GM18867 (cell line): ENCODE data around the gene KLHL40.

ENCODE experiments used
- ATAC-seq: cut with Tn5 transposase; IDR thresholded peaks from one replicate; pipeline ENCODE4 v1.9.1; 2021; ENCODE audit warnings: mild to moderate bottlenecking, moderate library complexity; ENCODE audit not compliant: unreplicated experiment

The KLHL40 gene

DNA sequence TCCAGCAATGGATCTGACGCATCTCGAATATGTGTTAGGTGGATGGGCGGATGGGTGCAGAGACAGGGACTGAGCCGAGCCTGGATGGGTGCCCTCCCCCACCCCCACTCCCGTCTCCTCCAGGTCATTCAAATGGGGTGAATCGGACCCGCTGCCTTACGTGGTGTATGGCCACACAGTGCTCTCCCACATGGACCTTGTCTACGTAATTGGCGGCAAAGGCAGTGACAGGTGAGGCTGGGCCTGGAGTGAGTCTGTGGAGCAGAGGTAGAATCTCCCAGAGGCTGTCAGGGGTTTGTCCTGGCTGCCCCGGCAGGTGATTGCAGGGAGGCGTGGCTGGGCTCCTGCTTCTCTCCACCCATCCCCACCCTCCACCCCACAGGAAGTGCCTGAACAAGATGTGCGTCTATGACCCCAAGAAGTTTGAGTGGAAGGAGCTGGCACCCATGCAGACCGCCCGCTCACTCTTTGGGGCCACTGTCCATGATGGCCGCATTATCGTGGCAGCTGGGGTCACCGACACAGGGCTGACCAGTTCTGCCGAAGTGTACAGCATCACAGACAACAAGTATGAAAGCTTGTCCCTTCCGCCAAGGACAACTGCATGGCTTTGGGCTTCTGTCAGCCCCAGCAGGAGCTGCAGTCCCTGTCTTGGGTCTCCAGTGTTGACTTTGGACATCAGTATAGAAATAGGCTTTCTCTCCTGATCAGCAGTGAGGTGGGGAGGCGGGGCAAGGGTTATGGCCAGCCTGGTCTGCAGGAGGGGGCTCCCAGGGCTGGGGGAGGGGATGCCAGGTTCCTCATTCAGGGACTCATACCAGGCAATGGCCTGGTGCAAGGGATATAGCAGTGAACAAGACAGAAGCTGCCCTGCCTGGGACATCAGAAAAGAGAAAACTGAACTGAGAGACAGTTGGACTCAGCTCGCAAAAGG lies 3.4 kb downstream of the KLHL40 start:
- no peak for ATAC-seq

DNA sequence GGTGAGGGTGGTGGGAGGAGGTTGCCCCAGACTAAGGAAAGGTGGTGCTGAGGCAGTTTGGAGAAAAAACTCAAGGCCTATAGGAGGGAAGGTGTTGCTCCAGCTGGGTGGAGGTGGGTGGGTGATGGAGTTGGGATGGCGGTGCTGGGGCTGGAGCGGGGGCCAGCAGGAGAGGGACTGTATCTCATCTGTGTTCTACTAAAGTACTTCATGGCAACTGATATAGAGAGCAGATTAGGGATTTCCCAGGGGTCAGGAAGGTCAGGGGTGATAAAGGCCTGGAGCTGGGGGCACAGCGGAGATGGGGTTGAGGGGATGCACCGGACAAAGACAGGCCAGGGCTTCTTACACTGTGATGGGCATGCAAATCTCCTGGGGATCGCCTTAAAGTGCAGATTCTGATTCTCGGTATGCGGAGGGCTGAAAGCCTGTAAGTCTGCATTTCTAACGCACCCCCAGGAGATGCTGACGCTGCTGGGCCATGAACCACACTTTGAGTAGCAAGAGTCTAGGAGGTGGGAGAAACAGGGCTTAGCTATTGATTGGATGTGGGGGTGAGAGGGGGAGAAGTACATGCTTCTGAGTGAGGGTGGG lies 4.2 kb downstream of the KLHL40 start:
- ATAC-seq, result no peak

DNA sequence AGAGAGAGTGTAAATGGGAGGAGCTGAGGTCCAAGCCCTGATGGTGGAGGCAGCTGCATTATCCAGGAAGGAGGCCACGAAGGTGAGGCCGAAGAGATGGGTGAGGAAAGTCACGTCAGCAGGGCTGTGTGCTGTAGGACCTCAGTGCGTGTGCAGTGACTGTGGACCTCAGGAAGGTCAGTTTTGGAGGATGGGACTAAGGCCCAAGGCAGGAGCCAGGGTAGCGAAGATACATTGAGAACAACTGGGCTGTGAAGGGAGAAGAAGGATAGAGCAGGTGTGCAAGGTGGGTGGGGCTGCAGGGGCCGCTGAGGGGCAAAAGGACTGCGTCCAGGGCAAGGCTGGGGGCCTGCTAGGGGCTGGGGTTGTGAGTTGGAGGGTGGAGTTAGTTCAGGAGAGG lies 4.9 kb downstream of the KLHL40 start:
- ATAC-seq, result no peak

DNA sequence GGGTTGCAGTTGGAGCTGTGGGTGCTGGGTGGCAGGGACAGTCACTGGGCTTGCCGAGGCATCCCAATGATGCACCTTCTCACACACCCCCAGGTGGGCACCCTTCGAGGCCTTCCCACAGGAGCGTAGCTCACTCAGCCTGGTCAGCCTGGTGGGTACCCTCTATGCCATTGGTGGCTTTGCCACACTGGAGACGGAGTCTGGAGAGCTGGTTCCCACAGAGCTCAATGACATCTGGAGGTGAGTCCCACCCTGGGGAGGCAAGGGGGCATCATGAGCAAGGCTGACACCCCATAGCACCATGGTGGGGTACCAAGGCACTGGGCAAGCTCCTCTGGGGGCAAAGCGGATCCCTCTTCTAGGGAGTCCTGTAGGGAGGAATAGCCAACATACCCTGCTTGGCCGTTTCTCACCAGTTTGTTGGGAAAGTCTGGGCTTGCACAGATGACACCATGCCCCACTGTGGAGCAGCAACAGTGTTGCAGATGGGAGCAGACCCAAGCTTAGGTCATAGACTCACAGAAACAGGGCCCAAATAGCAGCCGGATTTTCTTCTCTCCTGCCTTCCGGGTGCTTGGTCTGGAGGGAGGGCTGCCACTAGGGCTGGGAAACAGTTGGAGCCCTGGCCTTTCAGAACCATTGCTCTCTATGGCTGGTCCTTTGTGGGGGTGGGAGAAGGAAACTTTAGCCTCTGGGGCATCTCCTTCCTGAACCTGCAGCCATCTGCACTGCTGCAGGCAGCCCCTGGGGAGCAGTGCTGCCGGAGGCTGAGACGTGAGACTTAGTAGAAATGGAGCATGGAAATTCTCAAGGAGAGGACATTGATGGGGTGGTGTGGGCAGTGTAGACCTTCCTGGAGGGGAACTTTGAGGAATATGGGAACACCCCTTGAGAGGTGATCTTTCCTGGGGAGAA lies 5.7 kb downstream of the KLHL40 start:
- ATAC-seq, result no peak

DNA sequence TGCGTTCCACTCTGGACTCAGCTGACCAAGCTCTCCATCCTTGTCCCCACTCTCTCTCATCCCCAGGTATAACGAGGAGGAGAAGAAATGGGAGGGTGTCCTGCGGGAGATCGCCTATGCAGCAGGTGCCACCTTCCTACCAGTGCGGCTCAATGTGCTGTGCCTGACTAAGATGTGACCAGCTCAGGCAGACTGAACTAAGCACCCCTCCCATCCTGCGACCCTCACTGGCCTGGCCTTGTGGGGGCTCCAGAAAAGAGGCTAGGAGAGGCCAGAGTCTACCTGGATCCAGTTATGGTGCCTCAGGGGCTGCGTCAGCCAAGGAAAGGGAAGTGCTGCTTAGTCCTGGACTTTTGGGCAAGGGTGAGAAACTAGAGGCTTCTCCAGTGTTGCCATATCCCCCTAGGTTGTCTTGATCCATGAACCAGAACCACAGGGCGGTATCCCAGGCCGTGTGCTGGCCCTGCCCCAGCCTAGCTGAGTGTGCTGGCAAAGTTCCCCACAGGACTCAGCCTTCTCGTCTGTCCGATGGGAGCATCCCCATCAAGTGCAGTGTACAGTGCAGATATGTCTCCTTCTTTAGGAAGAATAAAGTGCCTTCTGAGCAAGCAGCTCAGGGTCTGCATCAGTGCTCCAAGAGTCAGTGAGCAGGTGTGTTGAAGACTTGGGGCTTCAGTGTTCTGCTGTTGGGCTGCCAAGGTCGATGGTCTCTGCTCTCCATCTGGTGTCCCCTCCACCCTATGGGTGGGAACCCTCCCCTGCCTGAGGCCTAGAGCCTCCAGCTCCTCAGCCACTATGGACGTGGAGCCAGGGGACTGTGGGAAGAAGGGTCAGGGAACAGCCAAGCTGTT lies 6.7 kb downstream of the KLHL40 start:
- ATAC-seq, result no peak

DNA sequence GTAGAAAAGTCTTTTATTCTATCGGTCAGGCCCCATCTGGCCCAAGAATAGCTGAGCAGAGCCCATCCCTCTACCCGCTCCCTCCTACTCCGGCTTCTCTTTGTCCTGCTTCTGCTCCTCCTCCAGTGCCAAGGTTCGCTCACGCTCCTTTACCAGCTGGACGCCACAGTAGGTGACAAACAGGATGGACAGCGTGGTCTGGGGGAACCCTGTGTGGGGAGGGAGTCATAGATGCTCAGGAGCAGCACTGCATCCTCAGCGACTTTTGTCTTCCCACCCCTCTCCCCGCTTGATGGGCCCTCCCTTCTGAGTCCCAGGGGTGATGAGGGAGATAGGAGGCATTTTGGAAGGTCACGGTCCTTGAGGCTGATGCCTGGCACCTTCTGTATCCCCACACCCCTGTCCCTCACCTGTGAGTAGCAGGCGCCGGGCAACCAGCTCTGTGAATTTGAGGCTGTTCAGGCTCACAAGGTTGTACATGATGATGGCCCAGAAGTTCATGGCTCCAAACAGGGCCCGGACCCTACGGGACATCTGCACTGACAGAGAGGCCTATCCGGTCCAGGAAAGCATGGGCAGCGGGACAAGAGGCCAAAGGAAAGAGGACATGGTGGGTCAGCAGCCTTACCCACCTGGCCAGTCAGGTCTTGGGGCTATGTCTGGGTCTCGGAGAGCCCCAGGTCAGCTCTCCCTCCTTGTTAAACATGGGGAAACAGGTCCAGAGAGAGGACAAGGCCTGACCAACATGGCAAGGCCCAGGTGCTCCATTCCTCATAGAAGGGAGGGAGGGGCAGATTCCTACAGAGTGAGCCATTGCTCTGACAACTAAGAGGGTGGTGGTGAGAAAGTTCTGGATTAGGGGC lies 7.6 kb downstream of the KLHL40 start:
- ATAC-seq, result no peak

DNA sequence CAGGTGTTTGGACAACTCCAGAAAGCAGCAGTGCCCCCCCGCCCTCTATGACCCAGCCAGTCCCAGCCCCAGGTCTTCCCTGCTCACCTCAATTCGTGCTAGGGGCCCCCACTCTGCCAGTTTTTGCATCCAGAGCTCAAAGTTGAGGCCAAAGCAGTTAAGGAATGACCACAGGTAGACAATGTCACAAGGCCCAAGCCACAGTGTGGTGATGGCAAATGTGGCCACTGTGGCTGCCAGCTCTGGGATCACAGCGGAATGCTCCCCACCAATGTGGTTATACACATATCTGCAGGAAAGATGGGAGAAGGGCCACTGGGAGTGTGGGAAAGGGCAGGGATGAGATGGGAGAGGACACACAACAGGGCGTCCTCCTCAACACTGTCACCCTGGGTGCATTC lies 8.2 kb downstream of the KLHL40 start:
- no peak for ATAC-seq

DNA sequence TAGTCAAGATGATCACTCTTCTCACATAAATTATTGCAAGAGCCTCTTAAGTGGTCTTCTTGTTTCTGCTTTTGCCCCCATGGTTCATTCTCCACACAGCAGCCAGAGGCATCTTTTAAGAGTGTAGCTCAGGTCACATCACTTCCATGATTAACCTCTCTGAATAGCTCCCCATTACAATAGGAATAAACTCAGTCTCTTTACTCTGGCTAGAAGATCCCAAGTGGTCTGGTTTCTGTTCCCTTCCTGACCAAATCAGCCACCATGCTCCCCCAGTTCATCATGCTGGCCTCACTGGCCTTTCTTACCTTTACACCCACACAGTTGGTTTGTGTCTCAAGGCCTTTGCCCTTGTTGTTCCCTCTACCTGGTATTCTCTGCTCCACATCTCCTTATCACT lies 9.0 kb downstream of the KLHL40 start:
- ATAC-seq, result no peak

DNA sequence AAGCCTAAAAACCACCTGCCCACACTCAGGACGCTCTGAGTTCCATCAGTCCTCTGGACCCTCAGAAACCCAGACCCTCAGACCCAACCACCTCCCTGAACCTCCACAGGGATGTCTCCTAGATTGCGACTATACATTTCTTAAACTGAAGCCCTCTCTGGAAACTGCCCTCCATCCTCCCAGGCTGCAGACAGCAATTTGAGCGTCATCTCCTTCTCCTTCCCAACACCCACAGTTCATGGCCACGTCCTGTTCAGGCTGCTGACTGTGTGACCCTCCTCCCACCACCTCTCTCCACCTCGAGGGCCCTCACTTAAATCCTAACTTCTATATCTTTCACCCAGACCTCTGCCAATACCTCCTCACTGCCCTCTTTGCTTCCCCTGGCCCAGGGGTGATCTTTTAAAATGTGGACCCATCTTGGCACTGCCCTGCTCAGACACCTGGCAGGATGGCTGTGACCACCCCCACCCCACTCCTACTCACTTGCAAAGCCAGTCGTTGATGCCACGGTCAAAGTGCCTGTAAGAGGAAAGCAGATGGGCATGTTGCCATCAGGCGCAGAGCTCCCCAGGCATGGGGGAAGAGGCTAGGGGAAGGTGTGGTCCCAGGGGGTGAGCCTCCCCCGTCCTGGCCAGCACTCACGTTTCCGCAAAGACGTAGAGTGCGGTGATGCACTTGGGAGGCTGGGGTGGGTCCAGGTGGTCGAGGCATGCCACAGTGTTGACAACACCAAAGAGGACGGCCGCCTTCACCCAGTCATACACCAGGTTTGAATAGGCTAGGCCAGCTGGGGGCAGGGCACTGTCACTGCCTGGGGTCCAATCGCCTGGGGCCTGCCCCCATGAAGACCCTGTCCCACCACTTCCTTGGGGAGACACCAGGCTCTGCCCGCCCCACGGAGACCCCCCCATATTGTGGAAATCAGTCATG lies 11.3 kb downstream of the KLHL40 start:
- no peak for ATAC-seq

DNA sequence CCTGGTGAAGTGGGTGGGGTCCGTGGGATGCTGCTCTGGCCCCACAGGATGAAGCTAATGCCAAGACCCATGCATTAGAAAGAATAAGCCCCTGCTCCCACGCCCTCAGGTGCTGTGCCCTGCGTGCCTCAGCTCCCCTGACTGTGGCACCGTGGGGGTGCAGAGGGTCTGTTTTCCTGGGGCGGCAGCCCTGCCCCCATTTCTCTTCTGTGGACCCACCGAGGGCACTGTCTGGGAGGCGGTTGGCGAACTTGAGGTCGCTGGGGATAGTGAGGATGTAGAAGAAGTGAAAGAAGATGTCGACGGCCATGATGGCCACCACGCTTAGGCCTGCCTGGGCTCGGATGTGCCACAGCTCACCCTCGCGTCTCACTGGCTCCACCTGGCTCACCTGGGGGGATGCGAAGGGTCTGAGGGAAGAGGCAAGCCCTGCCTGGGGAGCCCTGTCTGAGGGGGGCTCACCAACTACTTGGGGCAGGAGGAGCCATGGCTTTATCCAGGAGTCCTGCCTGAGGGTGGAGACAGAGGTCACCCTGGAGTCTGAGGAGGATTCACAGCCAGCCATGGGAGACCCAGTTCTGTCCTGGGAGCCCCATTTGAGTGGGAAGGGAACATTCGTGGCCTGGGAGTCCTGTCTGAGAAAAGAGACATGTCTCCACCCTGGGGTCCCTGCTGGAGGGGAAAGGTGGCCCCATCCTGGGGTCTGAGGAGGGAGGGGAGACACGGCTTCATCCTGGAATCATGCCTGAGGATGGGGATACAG lies 12.1 kb downstream of the KLHL40 start:
- no peak for ATAC-seq

DNA sequence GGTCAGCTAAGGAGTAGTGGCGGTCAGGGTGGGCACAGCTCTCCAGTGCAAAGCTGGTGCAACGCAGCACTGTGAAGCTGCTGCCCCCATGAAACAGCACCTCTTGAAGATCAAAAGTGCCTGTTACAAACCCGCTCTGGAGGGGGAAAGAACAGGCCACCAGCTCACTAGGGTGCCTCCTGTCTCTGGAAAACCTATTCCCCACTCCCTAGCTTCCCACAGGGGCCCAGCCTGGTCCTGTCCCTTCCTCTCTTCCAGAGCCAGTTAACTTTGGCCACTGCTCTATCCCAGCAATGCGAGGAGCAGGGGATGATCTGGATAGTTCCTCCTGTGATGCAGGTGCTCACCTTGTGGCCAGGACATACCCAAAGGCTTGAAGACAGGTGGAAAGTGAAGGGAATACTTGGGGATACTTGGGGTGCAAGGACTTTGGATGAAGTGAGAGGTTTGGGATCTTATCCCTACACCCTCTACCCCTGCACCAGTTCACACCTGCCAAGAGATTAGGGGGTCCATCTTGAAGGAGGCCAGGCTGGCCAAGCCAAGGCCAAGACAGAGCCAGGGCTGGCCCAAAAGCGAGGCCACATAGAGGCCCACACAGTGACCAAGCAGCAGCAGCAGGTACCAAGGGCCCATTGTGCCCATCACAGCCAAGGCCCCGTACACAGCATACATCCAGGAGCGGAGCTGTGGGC lies 13.0 kb downstream of the KLHL40 start:
- no peak for ATAC-seq

DNA sequence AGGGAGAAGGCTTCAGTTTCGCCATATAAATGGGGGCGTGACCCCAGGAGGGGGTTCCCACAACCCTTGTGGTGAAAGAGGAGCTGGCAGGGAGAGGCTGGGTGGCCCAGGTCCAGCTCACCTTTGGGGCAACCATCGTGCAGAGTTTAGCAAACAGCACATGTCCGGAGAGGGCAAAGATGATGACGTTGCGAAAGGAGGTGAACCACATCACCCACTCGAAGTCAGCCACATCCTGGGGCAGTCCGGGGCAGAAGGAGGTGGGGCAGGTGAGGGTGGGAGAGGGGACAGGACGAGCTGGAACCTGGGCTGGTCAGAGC lies 13.5 kb downstream of the KLHL40 start:
- no peak for ATAC-seq

DNA sequence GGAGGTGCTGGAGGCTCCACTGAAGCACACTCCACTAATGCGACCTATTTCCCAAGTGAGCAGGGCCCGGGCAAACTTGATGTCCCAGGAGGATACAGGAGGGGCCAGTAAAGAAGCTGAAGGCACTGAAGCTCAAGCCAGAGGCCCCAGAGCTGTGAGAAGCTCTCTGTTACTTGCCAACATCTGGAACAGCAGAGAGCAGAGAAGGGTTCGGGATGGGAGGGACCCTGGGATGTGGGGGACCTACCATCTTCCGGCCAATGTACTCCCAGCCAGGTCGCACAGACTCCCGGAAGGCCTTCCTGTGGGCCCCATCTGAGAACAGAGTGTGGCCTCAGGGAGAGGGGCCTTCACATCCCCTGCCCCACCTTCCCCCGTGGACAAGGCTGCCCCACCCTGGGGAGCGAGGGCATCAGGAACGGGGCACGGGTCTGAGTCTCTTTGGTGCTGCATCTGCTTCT lies 14.2 kb downstream of the KLHL40 start:
- ATAC-seq, result no peak

DNA sequence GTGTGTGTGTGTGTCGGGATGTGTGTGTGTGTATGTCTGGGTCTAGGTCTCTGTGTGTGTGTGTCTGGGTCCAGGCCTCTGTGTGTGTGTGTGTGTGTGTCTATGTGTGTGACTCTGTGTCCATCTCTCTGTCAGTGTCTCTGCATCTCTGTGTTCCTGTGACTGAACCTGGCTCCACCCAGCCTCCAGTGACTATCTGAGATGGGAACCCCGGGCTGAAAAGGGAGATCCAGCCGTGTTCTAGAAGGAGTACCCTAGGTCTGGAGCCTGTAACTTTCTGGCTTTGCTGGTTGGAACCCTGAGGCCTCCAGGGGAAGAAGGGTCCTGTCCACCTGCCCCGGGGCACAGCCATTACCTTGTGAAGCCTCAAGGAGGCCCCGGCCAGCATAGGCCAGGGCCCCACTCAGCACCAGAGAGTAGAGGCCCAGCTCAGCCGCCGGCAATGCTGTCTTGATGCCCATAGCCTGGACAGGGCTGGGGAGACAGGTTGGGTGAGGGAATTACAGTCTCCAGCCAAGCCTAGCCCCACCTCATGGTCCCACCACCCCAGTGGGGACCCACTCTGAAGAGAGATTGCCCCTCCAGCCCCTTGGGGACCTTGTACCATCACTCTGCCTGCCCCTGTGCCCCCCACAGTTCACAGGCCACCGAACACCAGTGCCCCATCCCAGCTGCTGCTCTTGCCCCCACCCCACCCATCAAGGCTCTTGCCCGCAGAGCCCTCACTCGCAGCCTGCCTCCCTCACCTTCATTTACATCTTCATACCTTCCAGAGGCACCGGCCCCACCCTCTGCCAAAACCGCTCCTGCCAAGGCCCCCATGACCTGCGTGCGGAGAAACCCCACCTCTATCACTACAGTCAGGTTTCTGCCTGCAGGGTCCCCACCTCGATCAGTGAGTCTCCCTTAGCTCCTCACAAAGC lies 15.3 kb downstream of the KLHL40 start:
- no peak for ATAC-seq

DNA sequence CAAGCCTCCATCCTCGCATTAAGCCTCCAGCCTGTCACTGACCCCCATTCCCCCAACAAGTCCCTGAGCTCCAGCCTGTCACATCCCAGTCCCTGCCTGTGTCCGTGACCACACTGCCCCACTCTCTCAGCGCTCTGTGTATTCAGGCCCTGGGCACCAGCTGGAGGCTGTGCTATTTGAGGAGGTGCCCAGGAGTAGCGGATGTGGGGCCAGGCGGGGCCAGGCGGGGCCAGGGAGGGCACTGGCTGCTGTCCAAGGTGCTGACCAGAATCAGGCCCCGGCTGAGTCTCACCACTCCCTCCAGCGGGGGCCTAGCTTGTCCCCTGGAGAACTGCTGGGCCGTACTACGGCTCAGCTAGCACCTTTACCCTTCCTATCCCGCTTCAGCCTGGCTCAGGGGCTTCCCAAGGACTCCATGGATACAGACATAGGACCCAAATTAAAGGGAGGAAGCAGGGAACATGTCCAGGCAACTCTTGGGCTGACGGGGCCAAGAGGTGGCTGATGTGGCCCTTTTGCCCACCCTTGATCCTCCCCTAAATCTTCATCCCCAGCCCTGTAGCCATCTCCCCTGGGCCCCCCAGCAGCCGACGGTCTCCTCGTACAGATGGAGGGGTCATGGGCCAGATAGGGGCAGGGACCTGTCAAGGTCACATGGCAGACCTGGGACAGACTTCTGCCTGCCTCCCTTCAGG lies 16.2 kb downstream of the KLHL40 start:
- ATAC-seq, result no peak
